GM19239 (cell line): ENCODE measurements around the gene MPG.
"Not testable (repeated sequence)": the region's sequence is repeated elsewhere in the genome, so short reads cannot be mapped to it uniquely, and the experiment has no call there.

Experiments used
- DNase-seq: peaks from one replicate; pipeline ENCODE4 v3.0.0; 2011; ENCODE audit warnings: low spot score; ENCODE audit not compliant: insufficient read length
- FAIRE-seq: peaks from 2 replicates; lab custom pipeline; 2011; peaks lifted over from hg19 to GRCh38; lab: Jason Lieb, UNC

Gene MPG

DNA sequence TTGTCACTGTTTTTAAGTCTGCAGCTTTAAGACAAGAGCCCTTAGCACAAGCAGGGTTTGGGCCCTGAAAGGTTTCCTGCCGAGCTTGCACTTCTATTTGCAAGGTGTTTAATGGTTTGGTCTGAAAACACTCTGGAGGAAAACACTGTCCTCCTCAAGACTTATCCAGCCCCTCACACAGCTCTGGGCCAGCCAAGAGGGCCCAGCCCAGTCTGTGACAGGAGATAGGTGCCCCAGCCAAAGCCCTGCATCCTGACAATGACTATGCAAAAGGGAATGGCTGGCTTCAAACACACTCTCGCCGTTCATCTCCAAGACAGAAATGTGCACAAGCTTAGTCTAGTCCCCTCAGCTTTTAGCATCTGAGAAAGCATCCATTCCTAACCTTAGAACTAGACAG is 26.9 kb downstream of the MPG start:
- DNase-seq, result no peak
- FAIRE-seq, result no peak

DNA sequence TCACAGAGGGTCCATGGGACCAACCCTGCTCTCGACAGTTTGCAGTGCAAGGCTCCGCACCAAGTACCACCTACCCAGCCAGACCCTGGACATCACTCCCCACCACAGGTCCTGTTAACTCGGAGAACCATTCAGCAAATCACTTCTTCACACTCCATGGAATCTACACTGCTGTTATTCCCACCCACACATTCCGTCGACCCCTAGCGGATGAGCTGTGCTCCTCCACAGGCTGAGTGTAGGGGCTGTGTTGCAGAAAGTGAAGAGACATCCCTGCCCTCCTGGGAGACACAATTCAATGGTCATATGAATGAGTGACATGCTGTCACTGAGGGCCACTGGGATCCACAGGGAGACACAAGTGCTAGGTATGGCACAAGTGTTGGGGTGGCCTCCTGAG is 27.5 kb downstream of the MPG start:
- no peak for FAIRE-seq
- DNase-seq, result no peak

DNA sequence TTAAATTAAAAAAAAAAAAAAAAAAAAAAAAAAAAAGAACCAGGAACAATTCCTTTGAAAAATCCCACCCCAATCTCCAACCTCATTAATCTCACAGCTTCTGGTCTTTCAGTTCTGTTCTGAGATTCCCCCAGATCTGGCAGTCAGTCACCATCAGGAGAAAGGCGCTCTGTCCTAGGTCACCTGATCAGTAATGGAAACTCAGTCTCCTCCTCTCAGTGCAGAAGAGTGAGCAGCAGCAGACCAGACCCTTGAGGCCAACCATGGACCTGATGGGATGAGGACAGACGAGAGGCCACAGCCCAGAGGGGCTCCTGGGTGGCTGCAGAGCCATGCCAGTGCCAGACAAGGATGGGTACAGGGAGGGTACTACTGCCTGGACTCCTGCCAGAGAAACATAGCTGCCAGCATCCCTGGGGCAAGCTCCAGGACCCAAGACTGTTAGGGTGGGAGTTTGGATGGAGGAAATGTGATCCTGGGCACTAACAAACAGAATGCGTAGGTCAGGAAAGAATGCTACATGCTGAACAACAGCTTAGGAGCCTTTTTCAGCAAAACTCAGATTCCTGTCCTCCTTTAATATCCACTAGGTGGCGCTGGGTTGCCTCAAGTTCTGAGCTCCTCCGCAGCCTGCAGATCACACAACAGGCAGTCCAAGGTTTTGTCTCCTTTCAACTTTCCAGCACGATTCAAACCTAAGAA is 28.7 kb downstream of the MPG start:
- peak; percentile 79 for FAIRE-seq
- peak; percentile 74 for DNase-seq

DNA sequence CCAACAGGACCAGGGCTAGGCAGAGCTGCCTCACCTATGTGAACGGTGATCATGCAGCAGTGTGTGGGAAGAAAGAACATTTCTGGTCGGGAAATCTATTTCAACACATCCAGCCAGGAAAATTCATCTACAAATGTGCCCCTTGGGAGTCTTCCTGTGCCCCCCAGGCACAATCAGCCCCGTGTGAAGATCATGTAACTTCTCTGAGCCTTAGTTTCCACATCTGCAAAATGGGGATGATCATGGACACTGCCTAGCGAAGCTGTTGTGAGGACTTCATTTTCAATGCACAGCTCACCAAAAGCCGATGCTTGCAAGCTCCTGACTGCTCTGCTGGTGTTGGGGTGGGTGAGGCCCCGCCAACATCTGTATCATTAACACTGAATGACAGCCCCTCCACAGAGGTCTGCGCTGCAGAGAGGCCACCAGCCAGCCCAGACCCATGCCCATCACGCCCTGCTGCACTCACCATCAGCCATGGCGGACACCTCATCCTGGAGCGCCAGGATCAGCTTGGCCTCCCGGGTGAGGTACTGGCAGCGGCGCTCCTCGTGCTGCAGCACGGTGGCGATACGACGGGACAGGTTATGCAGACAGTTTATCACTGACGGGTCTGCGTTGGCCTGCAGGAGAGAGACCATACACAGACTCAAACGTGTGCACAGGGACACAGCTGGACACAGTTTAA is 34.3 kb downstream of the MPG start:
- no peak for DNase-seq
- no peak for FAIRE-seq

DNA sequence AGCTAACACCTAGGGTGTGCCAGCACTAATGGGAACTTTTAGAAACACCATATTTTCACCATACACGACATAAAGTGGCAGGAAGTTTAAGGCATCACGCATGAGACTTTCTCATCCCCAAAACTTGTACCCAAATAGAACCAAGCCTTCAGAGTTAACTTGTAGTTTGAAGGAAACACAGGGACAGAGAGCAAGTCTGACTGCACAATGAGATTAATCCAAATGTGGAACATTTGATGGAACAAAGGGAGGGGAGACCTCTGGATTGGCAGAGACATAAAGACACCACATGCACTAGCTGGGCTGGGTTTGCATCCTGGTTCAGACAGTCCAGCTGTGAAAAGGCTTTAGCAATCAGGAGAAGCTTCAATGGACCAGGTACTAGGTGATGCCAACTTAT is 36.3 kb downstream of the MPG start:
- FAIRE-seq (no peak), DNase-seq (no peak)

DNA sequence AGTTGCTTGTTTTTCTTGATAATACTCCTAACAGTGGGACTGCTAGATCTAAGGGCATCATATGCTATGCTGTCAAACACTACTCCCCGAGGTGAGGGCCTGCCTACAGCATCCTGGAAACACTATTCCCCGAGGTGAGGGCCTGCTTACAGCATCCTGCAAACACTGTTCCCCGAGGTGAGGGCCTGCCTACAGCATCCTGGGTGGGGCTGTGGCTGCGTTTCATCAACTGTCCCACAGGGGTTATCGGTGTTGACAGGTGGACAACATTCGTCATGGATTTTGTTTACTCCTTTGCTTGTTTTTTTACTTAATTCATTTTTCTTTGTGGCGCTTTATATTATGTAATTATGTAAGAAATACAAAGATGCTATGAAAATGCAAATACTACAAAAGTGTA is 38.0 kb downstream of the MPG start:
- FAIRE-seq, result no peak

DNA sequence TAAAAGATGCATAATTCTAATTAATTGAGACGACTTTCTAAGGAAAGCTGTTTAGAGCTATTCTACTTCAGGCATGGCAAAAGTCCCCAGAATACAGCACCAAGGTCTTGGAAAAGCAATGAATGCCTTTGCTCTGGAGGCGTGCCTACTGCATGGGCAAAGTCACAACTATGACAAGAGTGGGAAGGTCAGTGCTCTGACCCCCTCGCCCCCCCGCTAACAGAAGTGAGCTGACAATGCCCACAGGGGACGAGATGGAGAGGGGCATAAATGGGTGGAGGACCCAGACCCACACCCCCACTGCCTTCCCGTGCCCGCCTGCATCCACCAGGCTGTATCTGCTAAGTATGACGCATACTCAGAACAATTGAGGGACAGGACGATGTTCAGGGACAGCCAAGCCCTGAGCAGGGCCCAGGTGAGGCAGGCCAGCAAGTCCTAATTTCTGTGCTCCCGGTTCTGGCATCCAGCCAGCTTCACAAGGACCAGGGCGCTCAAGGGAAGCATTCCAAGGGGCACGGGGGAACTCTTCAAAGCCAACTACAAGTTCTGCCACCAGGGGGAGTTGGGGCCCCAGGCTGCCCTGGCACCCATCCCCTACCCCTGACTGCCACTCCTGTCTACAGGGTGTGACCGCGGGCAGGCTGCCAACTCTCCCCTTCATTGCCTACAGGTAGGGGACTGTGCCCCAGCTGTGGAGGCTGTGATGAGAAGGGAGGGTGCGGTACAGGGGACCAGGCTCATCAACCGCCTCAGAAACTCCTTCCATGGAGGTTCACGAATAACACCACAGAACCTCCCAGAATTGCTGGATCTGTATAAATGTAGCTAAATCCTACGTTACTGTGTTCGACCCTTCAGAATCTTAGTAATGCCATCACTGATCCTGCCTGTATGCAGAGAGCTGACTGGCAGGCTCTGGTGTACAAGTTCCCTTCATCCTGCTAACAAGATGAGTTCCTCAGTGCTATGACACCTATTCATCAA is 39.6 kb downstream of the MPG start:
- DNase-seq (peak; percentile 57), FAIRE-seq (no peak)

More for the DNA sequence above, 38.0 kb downstream of the MPG start:
- no peak for DNase-seq

DNA sequence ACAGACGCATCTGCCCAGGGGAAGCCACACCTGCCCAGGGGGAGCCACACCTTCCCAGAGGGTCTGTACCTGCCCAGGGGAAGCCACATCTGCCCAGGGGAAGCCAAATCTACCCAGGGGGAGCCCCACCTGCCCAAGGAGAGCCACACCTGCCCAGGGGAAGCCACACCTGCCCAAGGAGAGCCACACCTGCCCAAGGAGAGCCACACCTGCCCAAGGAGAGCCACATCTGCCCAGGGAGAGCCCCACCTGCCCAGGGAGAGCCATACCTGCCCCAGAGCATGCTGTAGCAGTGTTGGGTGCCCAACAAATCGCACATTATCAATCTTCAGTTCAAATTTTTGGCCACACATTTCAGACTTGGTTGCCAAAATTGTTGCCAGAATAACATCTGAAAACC is 40.8 kb downstream of the MPG start:
- FAIRE-seq (no peak), DNase-seq (no peak)

DNA sequence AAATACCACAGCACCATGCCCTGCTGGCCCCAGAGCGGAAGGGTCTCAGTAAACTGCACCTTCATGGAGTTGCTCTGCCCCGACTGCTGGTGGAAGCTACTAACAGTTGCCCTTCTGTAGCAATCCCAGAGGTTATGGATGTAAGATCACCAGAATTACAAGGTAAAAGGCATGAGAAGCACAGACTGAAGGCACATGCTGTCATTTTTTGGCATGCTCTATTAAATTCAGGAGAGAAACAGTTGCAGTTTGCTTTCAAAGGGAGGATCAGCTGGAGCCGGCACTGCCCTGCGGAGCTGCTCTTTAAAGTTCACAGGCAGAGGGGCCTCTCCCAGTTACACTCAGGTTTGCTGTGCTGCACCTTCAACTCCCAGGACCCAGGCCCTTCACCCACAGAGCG is 41.3 kb downstream of the MPG start:
- FAIRE-seq (no peak), DNase-seq (no peak)

DNA sequence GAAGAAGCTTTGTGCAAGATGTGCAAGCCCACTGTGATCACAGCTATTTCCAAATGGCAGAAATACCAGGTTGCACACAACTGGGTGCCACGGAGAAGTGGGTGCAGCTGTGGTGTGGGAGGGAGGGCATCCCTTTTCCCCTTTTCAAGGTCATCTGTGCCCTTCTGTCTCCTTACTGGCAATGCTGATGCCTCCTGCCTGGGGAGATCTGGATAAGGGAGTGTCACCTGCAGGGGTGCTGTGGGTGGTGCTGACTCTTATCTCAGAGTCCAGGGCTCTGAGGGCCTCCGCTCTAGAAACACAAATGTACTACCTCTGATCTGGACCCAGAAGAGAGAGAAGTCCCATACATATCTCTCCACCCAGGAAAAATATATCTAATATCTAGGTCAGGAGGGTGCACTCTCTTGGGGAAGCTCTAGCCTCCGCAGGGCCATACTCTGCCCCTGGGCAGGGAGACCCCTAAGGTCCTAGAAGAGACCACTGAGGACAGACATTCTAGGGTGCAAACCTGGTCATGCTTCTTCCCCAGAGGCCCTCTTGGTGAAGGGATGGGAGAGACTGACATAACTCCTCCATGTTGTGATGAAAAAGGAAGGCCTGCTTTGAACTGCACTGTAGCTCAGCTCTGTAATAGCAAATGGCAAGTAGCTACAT is 41.9 kb downstream of the MPG start:
- FAIRE-seq (no peak), DNase-seq (no peak)

DNA sequence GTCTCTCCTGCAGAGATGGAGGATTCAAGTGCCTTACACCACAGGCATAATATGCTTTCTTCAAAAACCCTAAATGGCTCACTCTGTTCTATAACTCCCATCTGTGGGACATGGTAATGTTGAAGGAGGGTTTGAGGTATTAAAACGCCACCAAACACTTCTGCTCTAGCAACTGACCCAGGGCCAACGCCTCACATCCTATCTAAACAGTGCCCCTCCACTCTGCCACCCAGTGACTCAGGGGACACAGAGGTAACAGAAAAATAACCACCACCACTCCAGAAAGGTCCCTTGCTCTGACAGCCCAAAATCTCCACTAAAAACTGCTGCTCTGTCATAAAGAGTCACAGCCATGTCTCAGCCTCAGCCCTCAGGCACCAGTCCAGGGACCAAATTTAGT is 42.7 kb downstream of the MPG start:
- no peak for FAIRE-seq
- no peak for DNase-seq

DNA sequence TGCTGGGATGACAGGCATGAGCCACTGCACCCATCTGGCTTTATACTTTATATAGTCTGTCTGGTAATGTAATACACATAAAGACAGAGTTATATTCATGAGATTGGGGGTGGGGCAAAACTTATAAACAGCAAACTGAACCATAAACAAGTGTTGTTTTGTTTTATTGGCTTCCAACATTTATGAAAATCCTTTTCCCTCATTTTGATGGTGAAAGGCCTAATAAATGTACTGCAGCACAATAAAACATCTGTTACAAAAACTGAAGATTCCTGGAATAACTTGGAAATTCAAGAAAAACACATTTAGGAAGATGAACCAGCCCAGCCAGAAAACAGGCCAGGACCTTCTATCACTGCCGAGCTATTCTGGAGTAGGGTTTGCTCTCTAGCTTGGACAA is 44.3 kb downstream of the MPG start:
- DNase-seq (no peak), FAIRE-seq (no peak)

DNA sequence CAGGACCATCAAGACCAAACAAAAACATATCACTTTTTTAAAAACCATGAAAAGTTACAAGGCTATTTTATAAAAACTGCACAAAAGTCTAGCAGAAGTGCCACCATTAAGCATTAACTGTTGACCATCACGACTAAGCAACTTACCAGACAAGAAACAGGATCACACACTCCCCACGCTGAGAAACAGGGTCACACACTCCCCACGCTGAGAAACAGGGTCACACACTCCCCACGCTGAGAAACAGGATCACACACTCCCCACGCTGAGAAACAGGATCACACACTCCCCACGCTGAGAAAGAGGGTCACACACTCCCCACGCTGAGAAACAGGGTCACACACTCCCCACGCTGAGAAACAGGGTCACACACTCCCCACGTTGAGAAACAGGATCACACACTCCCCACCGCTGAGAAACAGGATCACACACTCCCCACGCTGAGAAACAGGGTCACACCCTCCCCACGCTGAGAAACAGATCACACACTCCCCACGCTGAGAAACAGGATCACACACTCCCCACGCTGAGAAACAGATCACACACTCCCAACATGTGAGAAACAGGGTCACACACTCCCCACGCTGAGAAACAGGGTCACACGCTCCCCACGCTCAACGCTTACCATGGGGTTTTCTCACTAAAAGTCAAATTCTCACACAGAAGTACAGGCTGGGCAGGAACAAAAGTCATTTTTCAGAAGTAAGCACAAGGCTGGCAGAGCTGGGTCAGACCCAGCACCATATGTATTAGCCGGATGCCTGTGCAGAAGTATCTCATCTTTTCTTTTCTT is 45.7 kb downstream of the MPG start:
- FAIRE-seq, DNase-seq: not testable (repeated sequence)

DNA sequence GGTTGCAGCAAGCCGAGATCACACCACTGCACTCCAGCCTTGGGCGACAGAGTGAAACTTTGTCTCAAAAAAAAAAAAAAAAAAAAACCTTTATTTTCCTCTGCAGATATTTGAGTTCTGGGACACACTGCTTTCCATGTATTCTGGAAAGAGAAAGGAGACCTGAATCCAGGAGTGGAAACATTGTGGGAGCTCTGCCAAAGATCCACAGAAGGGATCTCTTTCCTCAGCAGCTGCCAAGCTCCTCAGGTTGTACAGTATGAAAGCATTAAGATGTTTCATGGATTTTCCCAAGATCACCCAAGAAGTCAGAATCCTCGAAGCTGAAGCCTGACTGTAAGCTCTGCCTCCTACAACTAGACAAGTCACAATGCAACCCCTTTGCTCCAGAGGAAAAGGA is 47.0 kb downstream of the MPG start:
- DNase-seq, result no peak
- no peak for FAIRE-seq

DNA sequence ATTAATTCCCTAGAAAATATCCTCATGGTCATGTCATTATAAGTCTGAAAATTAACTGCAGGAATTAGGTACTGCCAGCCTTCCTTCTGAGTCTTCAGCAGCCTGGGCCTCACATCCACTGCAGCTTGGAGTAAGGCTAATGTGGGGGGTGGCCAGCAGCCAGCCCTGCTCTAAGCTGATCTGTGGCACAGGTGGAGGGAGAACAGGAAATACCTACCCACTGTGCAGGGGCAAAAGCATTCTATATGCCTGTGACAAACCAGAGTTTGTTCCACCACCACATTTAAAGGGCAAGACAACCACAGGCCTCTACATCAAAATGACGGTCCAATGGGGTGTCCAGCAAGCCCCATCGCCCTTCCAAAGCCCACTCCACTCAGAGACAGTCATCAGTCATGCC is 51.0 kb downstream of the MPG start:
- DNase-seq (no peak), FAIRE-seq (no peak)

DNA sequence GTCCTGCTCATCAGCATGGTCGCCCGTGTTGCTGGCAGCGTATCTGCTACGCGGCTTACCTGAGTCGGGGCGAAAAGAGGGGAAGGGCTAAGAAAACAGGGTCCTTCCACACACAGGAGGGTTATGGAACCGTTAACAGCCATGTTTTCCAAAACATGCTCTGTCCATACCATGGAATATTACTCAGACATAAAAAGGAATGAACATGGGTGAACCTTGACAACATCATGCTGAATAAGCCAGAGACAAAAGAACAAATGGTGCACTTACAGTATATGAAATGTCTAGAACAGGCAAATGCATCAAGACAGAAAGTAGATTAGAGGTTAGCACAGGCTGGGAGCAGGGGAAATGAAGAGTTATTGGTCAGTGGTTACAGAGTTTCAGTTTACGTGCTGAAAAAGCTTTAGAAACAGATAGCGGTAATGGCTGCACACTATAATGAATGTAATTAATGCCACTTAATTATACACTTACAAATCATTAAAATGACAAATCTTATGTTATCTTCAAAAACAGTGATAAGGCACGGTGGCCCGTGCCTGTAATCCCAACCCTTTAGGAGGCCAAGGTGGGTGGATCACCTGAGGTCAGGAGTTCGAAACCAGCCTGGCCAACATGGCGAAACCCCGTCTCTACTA is 52.6 kb downstream of the MPG start:
- DNase-seq (no peak), FAIRE-seq (no peak)

DNA sequence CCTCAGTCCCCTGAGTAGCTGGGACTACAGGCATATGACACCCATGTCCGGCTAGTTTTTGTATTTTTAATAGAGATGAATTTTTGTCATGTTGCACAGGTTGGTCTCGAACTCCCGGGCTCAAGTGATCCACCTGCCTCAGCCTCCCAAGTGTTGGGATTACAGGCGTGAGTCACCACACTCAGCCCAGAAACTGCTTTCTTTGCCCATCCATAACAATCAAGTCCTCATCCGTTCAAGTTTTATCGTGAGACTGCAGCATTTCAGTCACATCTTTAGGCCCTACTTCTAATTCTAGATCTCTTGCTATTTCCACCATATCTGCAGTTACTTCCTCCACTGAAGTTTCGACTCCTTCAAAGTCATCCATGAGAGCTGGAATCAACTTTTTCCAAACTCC is 54.1 kb downstream of the MPG start:
- DNase-seq (no peak), FAIRE-seq (no peak)

DNA sequence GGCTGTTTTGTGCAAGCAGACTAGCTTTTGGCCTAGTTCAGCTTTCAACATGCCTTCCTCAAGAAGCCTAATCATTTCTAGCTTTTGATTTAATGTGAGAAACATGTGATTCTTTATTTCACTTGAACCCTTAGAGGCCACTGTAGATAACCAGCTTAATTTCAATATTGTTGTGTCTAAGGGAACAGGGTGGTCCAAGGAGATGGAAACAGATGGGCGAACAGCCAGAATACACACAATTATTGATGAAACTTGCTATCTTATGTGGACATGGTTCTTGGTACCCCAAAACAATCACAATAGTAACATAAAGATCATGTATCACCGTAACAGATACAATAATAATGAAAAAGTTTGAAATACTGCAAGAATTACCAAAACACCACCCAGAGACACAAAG is 55.7 kb downstream of the MPG start:
- FAIRE-seq, result no peak

More for the DNA sequence above, 55.7 kb downstream of the MPG start:
- DNase-seq, result no peak
